ENCODE measurements around the gene CMIP. TPM values are rescaled to one million over a fixed set of nuclear protein-coding genes. Genes with fewer than 3 reads are reported as not detected.

Gene CMIP
- total RNA-seq, 4 donors from 2014 or later: 40.0 to 69.6 (median 47.0) TPM

- intact Hi-C loops (cut with DNase I; ENCODE audit: low total_unique reads) (no loop called here), in situ Hi-C loops (cut with MboI; ENCODE audit: low pct_ligation_motif_present in 1 of 4, low pct_unique_long_range_greater_than_20kb in 1 of 4, low sequenced_read_pairs in 3 of 4) (no loop called here)
- Histone ChIP-seq H3K27me3 (no peaks in the 10 kb centered on the region), H3K36me3 (no peaks in the 10 kb centered on the region), H3K9me3 (no peaks in the 10 kb centered on the region), H3K4me1 (peaks cover 14 to 52% (median 36%) of the 10 kb centered on the region in 4 donors), H3K27ac (peak overlapping the region in 1 of 4 donors; percentile 53), H3K4me3 (no peak overlapping the region)
- TF ChIP-seq POLR2AphosphoS5 (IDR thresholded peaks at IDR 0.05): no peak
- TF ChIP-seq CTCF (IDR thresholded peaks at IDR 0.05): no peak
- no peak for TF ChIP-seq EP300 (IDR thresholded peaks at IDR 0.05; ENCODE audit: low read depth)
- no peak for TF ChIP-seq POLR2A (IDR thresholded peaks at IDR 0.05)
- no peak for DNase-seq
- WGBS, 2 donors (ENCODE audit: low coverage in 1 of 2): 57% methylated on average over 5 of the region's 5 CpGs; no CpG with 5 or more reads in 1 of the 2 donors
Measured at GRCh38 chr16:81554979-81555378, 110.4 kb downstream of the CMIP start.

GRCh38 chr16:81555660-81556059, 111.1 kb downstream of the CMIP start:
- H3K27ac ChIP-seq: no peak overlapping the region
- in situ Hi-C loops (cut with MboI; ENCODE audit: low pct_ligation_motif_present in 1 of 4, low pct_unique_long_range_greater_than_20kb in 1 of 4, low sequenced_read_pairs in 3 of 4) (no loop called here), intact Hi-C loops (cut with DNase I; ENCODE audit: low total_unique reads) (no loop called here)
- 98 to 100% methylated on average over 1 to 3 of the region's 3 CpGs for WGBS, 2 donors (ENCODE audit: low coverage in 1 of 2)
- H3K4me3 ChIP-seq: no peak overlapping the region
- H3K9me3 ChIP-seq: no peaks in the 10 kb centered on the region
- no peak for DNase-seq
- no peak for TF ChIP-seq CTCF (IDR thresholded peaks at IDR 0.05)
- TF ChIP-seq EP300 (IDR thresholded peaks at IDR 0.05; ENCODE audit: low read depth): no peak
- TF ChIP-seq POLR2A (IDR thresholded peaks at IDR 0.05): no peak
- no peak for TF ChIP-seq POLR2AphosphoS5 (IDR thresholded peaks at IDR 0.05)
- H3K4me1 ChIP-seq: peaks cover 14 to 47% (median 33%) of the 10 kb centered on the region in 4 donors
- H3K36me3 ChIP-seq: no peaks in the 10 kb centered on the region
- no peaks in the 10 kb centered on the region for H3K27me3 ChIP-seq

- Histone ChIP-seq H3K4me1 (peaks cover 14 to 47% (median 33%) of the 10 kb centered on the region in 4 donors), H3K27me3 (no peaks in the 10 kb centered on the region), H3K36me3 (no peaks in the 10 kb centered on the region), H3K9me3 (no peaks in the 10 kb centered on the region), H3K4me3 (no peak overlapping the region), H3K27ac (peak overlapping the region in 2 of 4 donors; percentile 82 to 84)
- WGBS, 2 donors (ENCODE audit: low coverage in 1 of 2): 86 to 90% methylated on average over 5 to 13 of the region's 13 CpGs
- no peak for DNase-seq
- no peak for TF ChIP-seq POLR2AphosphoS5 (IDR thresholded peaks at IDR 0.05)
- TF ChIP-seq POLR2A (IDR thresholded peaks at IDR 0.05): no peak
- no peak for TF ChIP-seq CTCF (IDR thresholded peaks at IDR 0.05)
- no peak for TF ChIP-seq EP300 (IDR thresholded peaks at IDR 0.05; ENCODE audit: low read depth)
- in situ Hi-C loops (cut with MboI; ENCODE audit: low pct_ligation_motif_present in 1 of 4, low pct_unique_long_range_greater_than_20kb in 1 of 4, low sequenced_read_pairs in 3 of 4) (no loop called here), intact Hi-C loops (cut with DNase I; ENCODE audit: low total_unique reads) (no loop called here)
Measured at GRCh38 chr16:81556715-81557284, 112.2 kb downstream of the CMIP start.

GRCh38 chr16:81558077-81558443, 113.5 kb downstream of the CMIP start:
- intact Hi-C loops (cut with DNase I; ENCODE audit: low total_unique reads) (no loop called here), in situ Hi-C loops (cut with MboI; ENCODE audit: low pct_ligation_motif_present in 1 of 4, low pct_unique_long_range_greater_than_20kb in 1 of 4, low sequenced_read_pairs in 3 of 4) (no loop called here)
- peaks cover 14 to 44% (median 28%) of the 10 kb centered on the region in 4 donors for H3K4me1 ChIP-seq
- DNase-seq: no peak
- TF ChIP-seq POLR2AphosphoS5 (IDR thresholded peaks at IDR 0.05) (no peak), CTCF (IDR thresholded peaks at IDR 0.05) (peak in 4 of 5 experiments; percentile 23 to 53 (median 40)), POLR2A (IDR thresholded peaks at IDR 0.05) (no peak), EP300 (IDR thresholded peaks at IDR 0.05; ENCODE audit: low read depth) (no peak)
- H3K27me3 ChIP-seq: no peaks in the 10 kb centered on the region
- peak overlapping the region; percentile 82 to 88 (median 84) for H3K27ac ChIP-seq
- H3K9me3 ChIP-seq: no peaks in the 10 kb centered on the region
- H3K4me3 ChIP-seq: no peak overlapping the region
- WGBS, 2 donors (ENCODE audit: low coverage in 1 of 2): 69 to 80% methylated on average over 1 to 15 of the region's 15 CpGs
- H3K36me3 ChIP-seq: no peaks in the 10 kb centered on the region

Measured in transverse colon (tissue), 4 donors.